Mesenchymal stem cell (in vitro differentiated cells and primary cell): ENCODE measurements around the gene BCLAF3.

Experiments
- DNase-seq: peaks from one replicate; pipeline ENCODE4 v3.0.0-alpha.2; 2013
- H2AFZ ChIP-seq: one replicate; pipeline ENCODE4 v1.6.1; 2013; ENCODE audit warnings: low read depth, mild to moderate bottlenecking, control low read depth, inconsistent platforms, low read length, moderate library complexity
- H2AK5ac ChIP-seq: 2 replicates; pipeline ENCODE4 v1.6.1; 2013; ENCODE audit warnings: low read length, moderate library complexity, mild to moderate bottlenecking, inconsistent platforms; ENCODE audit not compliant: severe bottlenecking
- H2BK120ac ChIP-seq: one replicate; pipeline ENCODE4 v1.6.1; 2013; ENCODE audit warnings: low read depth, mild to moderate bottlenecking, inconsistent platforms, low read length, moderate library complexity
- H2BK12ac ChIP-seq, 2 experiments: one replicate each; pipeline ENCODE4 v1.6.1; 2013; ENCODE audit warnings: inconsistent platforms in 2 of 2, low read length in 2 of 2, mild to moderate bottlenecking in 2 of 2, moderate library complexity in 2 of 2, control low read depth in 1 of 2
- H2BK15ac ChIP-seq: one replicate; pipeline ENCODE4 v1.6.1; 2013; ENCODE audit warnings: mild to moderate bottlenecking, low read depth, inconsistent platforms; ENCODE audit not compliant: poor library complexity, severe bottlenecking
- H2BK5ac ChIP-seq: 2 replicates; pipeline ENCODE4 v1.6.1; 2013; ENCODE audit warnings: low read depth, mild to moderate bottlenecking, low read length, control low read depth, inconsistent platforms; ENCODE audit not compliant: poor library complexity, severe bottlenecking
- H3K14ac ChIP-seq, 2 experiments: one replicate each; pipeline ENCODE4 v1.6.1; 2013; ENCODE audit warnings: inconsistent platforms in 2 of 2, low read length in 2 of 2, control low read depth in 1 of 2, mild to moderate bottlenecking in 1 of 2, moderate library complexity in 1 of 2
- H3K18ac ChIP-seq, 2 experiments: one replicate each; pipeline ENCODE4 v1.6.1; 2013; ENCODE audit warnings: inconsistent platforms in 2 of 2, low read length in 2 of 2, control low read depth in 1 of 2, low read depth in 1 of 2, mild to moderate bottlenecking in 1 of 2
- H3K23ac ChIP-seq, 2 experiments: one replicate each; pipeline ENCODE4 v1.6.1; 2013; ENCODE audit warnings: inconsistent platforms in 2 of 2, low read length in 2 of 2, mild to moderate bottlenecking in 2 of 2, moderate library complexity in 2 of 2, control low read depth in 1 of 2
- H3K27ac ChIP-seq: 2 replicates; pipeline ENCODE4 v1.5.1; 2013; ENCODE audit warnings: mild to moderate bottlenecking, moderate library complexity, low read length, control low read depth, inconsistent platforms; ENCODE audit not compliant: poor library complexity, severe bottlenecking
- H3K27me3 ChIP-seq, 2 experiments: 2 replicates each; pipeline versions ENCODE4 v1.6.1 to v1.7.0; 2013; ENCODE audit warnings: low read length in 2 of 2, mild to moderate bottlenecking in 2 of 2, moderate library complexity in 2 of 2, control low read depth in 1 of 2, inconsistent platforms in 1 of 2; ENCODE audit not compliant: control insufficient read depth in 1 of 2, insufficient read depth in 1 of 2
- H3K36me3 ChIP-seq, 2 experiments: 2 replicates each; pipeline versions ENCODE4 v1.6.1 to v1.7.0; 2013; ENCODE audit warnings: low read length in 2 of 2, control low read depth in 1 of 2, inconsistent platforms in 1 of 2, low read depth in 1 of 2, mild to moderate bottlenecking in 1 of 2; ENCODE audit not compliant: insufficient read depth in 2 of 2, control insufficient read depth in 1 of 2
- H3K4ac ChIP-seq, 2 experiments: one replicate each; pipeline ENCODE4 v1.6.1; 2013; ENCODE audit warnings: inconsistent platforms in 2 of 2, low read length in 2 of 2, mild to moderate bottlenecking in 2 of 2, moderate library complexity in 2 of 2, control low read depth in 1 of 2, low read depth in 1 of 2
- H3K4me1 ChIP-seq: 2 replicates; pipeline ENCODE4 v1.6.1; 2013; ENCODE audit warnings: low read depth, low read length, control low read depth; ENCODE audit not compliant: control insufficient read depth, insufficient read depth
- H3K4me2 ChIP-seq: 2 replicates; pipeline ENCODE4 v1.6.1; 2013; ENCODE audit warnings: low read length, mild to moderate bottlenecking, inconsistent platforms; ENCODE audit not compliant: poor library complexity, severe bottlenecking
- H3K4me3 ChIP-seq, 2 experiments: 2 replicates each; pipeline versions ENCODE4 v1.5.1 to v1.7.0; 2013; ENCODE audit warnings: low read length in 2 of 2, mild to moderate bottlenecking in 2 of 2, control low read depth in 1 of 2, low read depth in 1 of 2; ENCODE audit not compliant: insufficient read depth in 1 of 2
- H3K79me1 ChIP-seq: replicated peaks from 2 replicates; pipeline ENCODE4 v1.6.1; 2013; ENCODE audit warnings: mild to moderate bottlenecking, control low read depth, low read length, inconsistent platforms; ENCODE audit not compliant: poor library complexity, severe bottlenecking
- H3K9ac ChIP-seq: 2 replicates; pipeline ENCODE4 v1.7.0; 2013; ENCODE audit warnings: mild to moderate bottlenecking, low read length, moderate library complexity
- H3K9me3 ChIP-seq: 2 replicates; pipeline ENCODE4 v1.7.0; 2013; ENCODE audit warnings: mild to moderate bottlenecking, low read length; ENCODE audit not compliant: control insufficient read depth
- H4K8ac ChIP-seq: one replicate; pipeline ENCODE4 v1.6.1; 2013; ENCODE audit warnings: inconsistent platforms, mild to moderate bottlenecking, low read length, moderate library complexity
- H4K91ac ChIP-seq: one replicate; pipeline ENCODE4 v1.6.1; 2013; ENCODE audit warnings: mild to moderate bottlenecking, low read length, inconsistent platforms
- WGBS: methylation state at CpG from one replicate; pipeline ENCODE4 v1.1.7; 2013; ENCODE audit warnings: mixed read lengths; 5-methylcytosine and 5-hydroxymethylcytosine counted together

Gene BCLAF3

DNA sequence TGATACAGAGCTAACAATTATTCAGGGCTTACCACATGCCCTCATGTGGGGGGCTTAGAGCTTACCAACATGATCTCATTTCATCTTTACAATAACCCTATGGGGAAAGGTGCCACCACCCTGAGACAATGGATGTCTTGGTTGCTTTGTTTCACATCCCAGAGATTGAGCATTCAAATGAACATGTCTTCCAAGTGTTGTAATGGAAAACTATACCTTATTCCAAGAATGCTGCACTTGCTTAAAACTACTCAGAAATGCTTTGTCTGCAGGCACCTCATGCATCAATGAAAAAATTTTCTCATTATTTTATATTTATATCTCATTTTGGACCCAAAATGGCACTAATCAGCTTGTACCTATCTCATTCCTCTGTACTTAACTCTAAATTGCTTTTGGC is 34.6 kb downstream of the BCLAF3 start:
- Histone ChIP-seq H3K27me3 (no peaks in the 10 kb centered on the region), H4K91ac (no peak overlapping the region), H4K8ac (no peak overlapping the region), H3K4me3 (no peak overlapping the region), H2BK12ac (no peak overlapping the region), H2AK5ac (no peak overlapping the region), H3K9ac (no peak overlapping the region), H3K4ac (no peak overlapping the region), H2BK15ac (no peak overlapping the region), H3K79me1 (peaks cover 8% of the 10 kb centered on the region), H2AFZ (no peak overlapping the region), H3K9me3 (no peaks in the 10 kb centered on the region), H3K4me2 (no peak overlapping the region), H3K27ac (no peak overlapping the region), H3K36me3 (peaks cover 3 to 13% of the 10 kb centered on the region in 2 experiments), H2BK5ac (no peak overlapping the region), H3K14ac (no peak overlapping the region), H2BK120ac (no peak overlapping the region), H3K23ac (no peak overlapping the region), H3K18ac (no peak overlapping the region), H3K4me1 (no peaks in the 10 kb centered on the region)
- no peak for DNase-seq

- no peak overlapping the region for H3K4me2 ChIP-seq
- no peak overlapping the region for H2AK5ac ChIP-seq
- no peak overlapping the region for H3K18ac ChIP-seq
- H3K36me3 ChIP-seq = peaks cover 3 to 13% of the 10 kb centered on the region in 2 experiments
- no peak overlapping the region for H2BK15ac ChIP-seq
- H3K9me3 ChIP-seq = no peaks in the 10 kb centered on the region
- peak overlapping the region; percentile 30 for H3K9ac ChIP-seq
- DNase-seq = no peak
- H3K23ac ChIP-seq = no peak overlapping the region
- no peak overlapping the region for H3K4ac ChIP-seq
- no peaks in the 10 kb centered on the region for H3K4me1 ChIP-seq
- no CpG with 5 or more reads among the region's 2 CpGs for WGBS
- no peak overlapping the region for H2BK5ac ChIP-seq
- H3K27ac ChIP-seq = no peak overlapping the region
- H3K79me1 ChIP-seq = peaks cover 4% of the 10 kb centered on the region
- no peak overlapping the region for H3K4me3 ChIP-seq
- no peak overlapping the region for H2BK120ac ChIP-seq
- no peaks in the 10 kb centered on the region for H3K27me3 ChIP-seq
- H4K91ac ChIP-seq = no peak overlapping the region
- no peak overlapping the region for H2AFZ ChIP-seq
- H4K8ac ChIP-seq = no peak overlapping the region
- H2BK12ac ChIP-seq = no peak overlapping the region
- H3K14ac ChIP-seq = no peak overlapping the region
Measured at GRCh38 chrX:19955306-19955705, 35.6 kb downstream of the BCLAF3 start.

DNA sequence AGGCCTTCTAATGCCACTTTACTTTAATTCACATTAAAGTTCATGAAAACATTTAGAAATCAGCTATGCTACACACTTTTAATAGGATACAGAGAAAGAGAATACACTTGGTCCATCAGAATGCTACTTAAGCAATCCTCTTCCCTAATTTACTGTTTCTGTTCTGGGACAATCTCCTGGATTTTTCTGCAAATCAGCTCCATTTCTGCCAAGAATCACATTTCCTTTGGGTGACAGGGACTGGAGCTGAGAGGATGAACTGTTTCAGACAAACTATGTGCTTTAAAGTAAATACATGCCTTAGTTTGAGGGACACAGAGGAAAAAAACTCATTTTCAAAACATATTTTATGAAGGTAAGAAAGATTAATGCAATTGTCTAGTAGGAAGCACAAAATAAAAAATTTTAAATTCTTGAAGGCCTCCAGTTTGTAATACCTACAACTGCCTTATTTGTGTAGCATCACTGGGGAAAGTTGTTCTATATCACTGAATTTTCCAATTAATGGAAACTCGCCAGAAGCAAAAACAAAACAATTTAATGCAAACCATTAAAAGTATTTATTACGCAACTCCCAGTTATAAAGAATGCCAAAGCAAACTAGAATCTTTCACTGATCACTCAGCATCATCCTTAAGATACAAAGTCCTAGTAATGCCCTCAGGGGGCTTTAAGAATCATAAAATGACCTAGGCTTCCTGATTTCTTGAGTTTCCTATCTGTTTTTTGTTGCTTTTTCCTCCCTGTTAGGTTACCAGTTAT is 36.3 kb downstream of the BCLAF3 start:
- Histone ChIP-seq H2AK5ac (no peak overlapping the region), H3K4me1 (no peaks in the 10 kb centered on the region), H2BK120ac (no peak overlapping the region), H2BK12ac (no peak overlapping the region), H2BK15ac (no peak overlapping the region), H3K23ac (no peak overlapping the region), H3K79me1 (peaks cover 2% of the 10 kb centered on the region), H3K18ac (no peak overlapping the region), H3K4me2 (no peak overlapping the region), H3K27me3 (no peaks in the 10 kb centered on the region), H3K36me3 (peaks cover 1 to 17% of the 10 kb centered on the region in 2 experiments), H4K91ac (no peak overlapping the region), H3K27ac (no peak overlapping the region), H3K14ac (no peak overlapping the region), H3K9me3 (no peaks in the 10 kb centered on the region), H3K9ac (peak overlapping the region; percentile 30), H2BK5ac (no peak overlapping the region), H4K8ac (no peak overlapping the region), H3K4me3 (no peak overlapping the region), H2AFZ (no peak overlapping the region), H3K4ac (no peak overlapping the region)
- DNase-seq = no peak
- WGBS = 92% methylated on average over 2 of the region's 2 CpGs

GRCh38 chrX:19953145-19953544 is 37.7 kb downstream of the BCLAF3 start:
- Histone ChIP-seq H2BK12ac (no peak overlapping the region), H3K9ac (no peak overlapping the region), H3K18ac (no peak overlapping the region), H2AK5ac (no peak overlapping the region), H3K4me1 (no peaks in the 10 kb centered on the region), H2BK120ac (no peak overlapping the region), H3K79me1 (no peaks in the 10 kb centered on the region), H3K9me3 (no peaks in the 10 kb centered on the region), H3K27ac (no peak overlapping the region), H4K91ac (no peak overlapping the region), H2AFZ (no peak overlapping the region), H3K23ac (no peak overlapping the region), H3K14ac (no peak overlapping the region), H3K36me3 (peaks cover 0 to 29% of the 10 kb centered on the region in 2 experiments), H3K4ac (no peak overlapping the region), H2BK15ac (no peak overlapping the region), H4K8ac (no peak overlapping the region), H3K27me3 (no peaks in the 10 kb centered on the region), H3K4me2 (no peak overlapping the region), H2BK5ac (no peak overlapping the region), H3K4me3 (no peak overlapping the region)
- WGBS = 100% methylated on average over 1 of the region's 3 CpGs
- DNase-seq = no peak
